HG03378 (cell line): Measurements from ENCODE around the gene RHOT2.

Source experiments
- ATAC-seq: cut with Tn5 transposase; IDR thresholded peaks from one replicate; pipeline ENCODE4 v1.9.1; 2021; ENCODE audit warnings: mild to moderate bottlenecking, moderate library complexity; ENCODE audit not compliant: unreplicated experiment

RHOT2 gene

DNA sequence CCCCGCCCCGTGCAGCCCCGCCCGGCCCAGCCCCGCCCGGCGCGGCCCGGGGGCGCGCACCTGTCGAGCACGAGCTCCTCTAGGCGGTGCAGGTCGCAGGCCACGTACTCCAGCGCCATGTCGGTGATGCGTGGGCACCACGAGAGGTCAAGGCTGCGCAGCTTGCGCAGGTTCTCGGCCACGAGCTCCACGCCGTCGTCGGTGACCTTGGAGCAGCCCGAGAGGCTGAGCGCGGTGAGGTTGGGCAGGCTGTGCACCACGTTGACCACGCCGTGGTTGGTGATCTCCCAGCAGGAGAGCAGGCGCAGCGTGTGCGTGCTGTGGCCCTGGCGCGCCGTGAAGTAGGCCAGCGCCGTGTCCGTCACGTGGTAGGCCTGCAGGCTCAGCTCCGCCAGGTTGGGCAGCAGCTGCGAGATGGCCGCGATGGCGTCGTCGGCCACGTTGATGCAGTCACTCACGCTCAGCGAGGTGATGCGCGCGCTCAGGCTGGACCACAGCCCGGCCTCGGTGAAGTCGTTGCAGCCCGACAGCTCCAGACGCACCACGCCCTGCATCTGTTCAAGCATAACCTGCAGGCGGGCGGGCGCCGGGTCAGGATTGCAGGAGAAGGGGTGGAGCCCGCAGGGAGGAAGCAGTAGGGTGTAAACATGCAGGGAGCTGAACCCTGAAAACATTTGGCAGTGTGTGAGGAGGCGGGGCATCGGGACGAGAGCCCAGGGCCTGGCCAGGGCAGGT is 27.6 kb downstream of the RHOT2 start:
- no peak for ATAC-seq

DNA sequence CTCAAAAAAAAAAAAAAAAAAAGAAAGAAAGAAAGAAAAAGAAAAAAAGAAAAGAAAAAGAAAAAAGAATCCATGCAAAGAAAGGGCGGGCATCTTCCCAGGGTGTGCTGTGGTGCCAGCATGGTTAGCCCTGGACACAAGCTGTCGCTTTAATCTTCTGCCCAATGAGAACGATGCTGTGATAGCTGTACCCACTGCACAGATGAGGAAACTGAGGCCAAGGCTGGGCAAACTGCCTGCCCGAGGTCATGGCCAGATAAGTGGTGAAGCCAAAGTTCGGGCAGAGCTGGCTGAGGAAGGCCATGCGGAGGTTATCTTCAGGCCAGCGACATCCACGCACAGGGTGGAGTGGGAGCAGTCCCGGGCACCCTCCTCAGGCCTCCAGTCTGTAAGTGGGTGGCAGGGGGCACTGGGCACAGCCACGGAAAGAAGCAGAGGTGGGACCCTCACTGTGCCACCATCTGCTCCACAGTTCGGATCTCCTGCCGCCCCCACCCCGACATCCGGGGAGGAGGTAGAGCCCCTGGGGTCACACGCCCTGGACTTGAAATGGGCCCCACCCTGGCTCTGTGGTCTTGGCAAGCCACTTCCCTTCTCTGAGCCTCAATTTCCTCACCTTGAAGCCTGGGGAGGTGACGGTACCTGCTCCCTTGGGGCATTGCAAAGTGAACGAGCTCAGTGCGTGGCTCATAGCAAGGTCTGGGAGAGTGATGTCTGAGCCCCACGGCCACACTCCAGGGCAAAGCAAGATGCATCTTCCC is 31.2 kb downstream of the RHOT2 start:
- ATAC-seq = no peak

DNA sequence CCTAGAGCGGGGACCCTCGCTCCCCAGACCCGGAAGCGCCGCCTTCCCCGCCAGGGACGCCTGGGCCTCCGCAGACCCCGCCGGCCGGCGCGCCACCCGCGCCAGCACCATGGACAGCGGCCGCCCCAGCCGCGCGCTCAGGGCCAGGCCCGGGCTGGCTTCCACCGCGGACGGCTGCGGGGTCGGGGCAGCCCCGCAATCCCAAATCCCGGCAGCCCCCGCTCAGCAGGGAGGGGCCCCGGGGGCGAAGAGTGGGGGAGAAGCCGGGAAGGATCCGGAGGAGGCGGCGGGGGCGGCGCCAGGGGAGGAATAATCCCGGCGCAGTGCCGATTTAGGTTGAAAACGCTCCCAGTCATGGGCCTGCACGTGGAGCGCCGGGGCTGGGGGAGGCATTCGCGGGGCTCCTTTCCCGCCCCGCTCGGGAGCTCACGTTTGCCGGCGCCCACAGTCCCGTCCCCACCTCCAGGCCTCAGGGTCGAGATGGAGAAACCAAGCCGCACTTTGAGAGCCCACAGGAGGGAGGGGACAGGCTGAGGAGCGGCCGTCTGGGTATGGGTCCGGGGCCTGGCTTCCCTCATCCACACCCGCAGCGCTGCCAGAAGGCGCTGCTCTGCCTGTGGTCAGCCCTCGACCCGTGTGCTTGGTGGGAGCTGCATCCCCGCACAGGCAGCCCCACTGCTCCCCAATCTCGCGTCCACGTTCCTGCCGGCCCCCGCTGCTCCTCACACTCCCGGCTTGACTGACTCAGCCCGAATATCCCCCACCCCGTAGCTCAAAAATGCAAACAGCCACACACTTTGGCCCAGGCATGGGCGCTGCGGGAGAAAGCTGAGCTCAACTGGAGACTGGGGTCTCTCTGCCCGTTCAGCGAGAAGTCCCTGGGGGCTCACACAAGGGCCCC is 33.0 kb downstream of the RHOT2 start:
- no peak for ATAC-seq

DNA sequence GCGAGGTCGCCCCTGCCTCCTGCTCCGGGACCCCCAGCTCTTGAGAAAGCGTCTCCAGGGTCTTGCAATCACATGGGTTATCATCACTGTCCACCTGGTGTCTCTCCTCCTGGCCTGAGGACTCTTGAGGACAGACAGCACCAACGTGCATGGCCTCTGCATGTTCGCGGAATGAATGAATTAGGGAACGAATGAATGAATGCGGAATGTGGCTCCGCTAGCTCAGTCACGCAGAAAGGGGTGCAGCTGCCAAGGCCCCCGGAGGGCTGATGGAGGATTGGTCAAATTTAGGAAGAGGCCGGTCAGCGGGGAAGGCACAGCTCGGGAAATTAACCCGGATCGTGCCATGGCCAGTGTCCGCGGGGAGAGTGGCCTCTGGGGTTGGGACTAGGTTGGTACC is 34.4 kb downstream of the RHOT2 start:
- no peak for ATAC-seq

DNA sequence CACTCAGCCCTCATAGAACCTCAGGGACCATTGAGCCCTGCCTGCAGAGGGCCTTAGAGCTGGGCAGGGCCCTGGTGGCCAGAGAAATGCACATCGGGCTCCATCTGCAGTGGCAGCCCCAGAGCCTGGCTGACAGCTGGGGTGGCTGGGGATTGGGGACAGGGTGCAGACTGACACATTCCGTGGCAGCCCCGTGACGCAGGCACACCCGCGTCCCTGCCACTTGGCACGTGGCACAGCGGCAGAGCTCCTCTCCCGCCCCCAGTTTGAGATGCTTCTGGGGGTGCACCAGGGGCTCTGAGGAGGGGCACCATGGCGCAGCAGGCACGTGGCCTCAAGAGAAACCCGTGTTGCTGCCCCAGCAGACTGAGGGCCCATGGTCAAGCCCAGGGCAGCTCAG is 35.5 kb downstream of the RHOT2 start:
- no peak for ATAC-seq

DNA sequence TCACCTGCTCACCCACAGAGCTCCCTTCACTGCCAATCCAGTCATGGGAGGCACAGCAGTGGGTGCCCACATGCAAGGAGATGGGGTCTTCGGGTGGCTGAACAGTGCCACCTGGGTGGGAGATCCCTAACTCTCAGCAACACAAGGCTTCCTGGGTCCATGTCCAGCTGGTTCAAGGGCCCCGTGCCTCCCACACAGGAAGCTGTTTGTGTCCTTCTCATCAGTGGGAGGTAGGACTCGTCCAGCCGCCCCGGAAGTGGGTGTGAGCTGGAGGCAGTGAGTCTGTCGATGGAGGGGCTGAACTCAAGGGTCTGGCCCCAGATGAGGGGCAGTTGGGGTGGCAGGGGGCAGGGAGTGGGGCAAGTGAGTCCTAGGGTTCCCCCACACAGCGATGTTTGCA is 36.1 kb downstream of the RHOT2 start:
- ATAC-seq = no peak

DNA sequence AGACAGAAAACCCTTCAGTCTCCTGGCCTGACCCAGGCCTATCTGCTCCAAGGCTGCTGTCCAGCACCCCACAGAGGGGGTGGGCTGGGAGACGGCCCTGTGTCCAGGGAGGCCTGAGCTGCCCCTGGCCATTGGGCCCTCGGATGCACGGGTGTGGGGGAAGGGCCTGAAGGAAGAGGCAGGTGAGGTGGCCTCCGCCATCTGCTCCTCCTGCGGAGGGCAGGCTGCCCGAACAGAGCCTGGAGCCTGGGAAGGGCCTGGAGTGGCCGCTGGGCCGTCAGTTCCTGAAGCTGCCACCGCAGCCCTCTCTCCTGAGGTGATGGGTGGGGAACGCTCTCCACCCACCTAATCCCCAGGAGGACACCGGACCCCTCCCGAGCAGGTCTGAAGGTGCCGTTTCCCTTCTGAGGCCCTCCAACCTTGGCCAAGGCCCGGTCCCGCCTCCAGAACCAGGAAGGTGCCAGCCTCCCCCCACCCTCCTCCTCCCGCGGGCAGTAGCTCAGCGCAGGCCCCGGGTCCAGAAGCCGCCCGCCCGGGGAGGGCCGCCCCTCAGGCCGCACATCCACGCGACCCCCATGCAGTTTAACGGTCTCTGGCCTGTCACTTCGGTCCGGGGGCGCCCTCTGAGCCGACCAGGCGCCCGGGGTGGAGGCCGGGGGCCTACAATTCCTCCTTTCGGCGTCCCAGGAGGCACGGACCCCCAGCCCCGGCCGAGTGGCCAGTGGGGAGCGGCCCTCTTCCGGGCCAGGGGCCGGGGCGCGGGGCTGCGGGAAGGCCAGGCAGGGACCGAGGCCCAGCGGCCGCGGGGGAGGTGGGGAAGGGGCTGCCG is 36.8 kb downstream of the RHOT2 start:
- ATAC-seq = no peak

DNA sequence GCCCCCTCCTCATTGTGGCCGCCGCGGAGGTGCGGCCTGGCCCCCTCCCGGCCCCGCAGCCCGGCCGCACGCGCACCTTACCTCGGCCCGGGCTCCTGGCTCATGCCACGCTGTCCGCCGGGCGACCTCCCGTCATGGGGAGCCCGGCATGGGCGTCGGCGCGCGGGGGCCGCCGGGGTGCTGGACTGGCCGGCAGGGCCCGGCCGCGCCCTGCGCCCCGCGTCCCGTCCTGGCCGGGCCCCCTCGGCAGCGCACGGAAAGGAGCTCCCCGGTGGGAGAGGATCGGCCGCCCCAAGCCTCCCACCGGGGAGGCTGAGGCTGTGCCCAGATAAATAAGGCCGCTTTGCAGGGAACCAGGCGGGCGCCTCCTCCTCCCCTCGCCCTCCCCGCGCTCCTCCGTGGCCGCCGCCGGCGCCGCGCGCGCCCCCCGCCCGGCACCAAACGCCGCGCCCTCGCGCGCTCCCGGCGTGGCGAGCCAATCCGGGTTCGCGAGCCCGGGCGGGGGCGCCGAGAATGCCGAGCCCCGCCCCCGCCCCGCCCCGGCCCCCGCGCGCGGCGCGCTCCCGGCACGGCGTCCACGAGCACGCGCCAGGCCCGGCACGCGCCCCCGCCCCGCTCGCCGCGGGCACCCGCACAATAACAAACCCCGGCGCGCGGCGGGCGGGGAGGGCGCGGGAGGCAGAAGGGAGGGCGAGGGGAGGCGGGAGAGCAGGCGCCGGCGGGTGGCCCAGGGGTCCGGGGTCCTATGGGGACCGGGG is 37.7 kb downstream of the RHOT2 start, which contains the start of gene FBXL16:
Gene FBXL16 (minus strand): TSS at position 371 of the 758 bp plus-strand sequence. CDS start 8,396 bp downstream, outside the sequence.
- no peak for ATAC-seq

DNA sequence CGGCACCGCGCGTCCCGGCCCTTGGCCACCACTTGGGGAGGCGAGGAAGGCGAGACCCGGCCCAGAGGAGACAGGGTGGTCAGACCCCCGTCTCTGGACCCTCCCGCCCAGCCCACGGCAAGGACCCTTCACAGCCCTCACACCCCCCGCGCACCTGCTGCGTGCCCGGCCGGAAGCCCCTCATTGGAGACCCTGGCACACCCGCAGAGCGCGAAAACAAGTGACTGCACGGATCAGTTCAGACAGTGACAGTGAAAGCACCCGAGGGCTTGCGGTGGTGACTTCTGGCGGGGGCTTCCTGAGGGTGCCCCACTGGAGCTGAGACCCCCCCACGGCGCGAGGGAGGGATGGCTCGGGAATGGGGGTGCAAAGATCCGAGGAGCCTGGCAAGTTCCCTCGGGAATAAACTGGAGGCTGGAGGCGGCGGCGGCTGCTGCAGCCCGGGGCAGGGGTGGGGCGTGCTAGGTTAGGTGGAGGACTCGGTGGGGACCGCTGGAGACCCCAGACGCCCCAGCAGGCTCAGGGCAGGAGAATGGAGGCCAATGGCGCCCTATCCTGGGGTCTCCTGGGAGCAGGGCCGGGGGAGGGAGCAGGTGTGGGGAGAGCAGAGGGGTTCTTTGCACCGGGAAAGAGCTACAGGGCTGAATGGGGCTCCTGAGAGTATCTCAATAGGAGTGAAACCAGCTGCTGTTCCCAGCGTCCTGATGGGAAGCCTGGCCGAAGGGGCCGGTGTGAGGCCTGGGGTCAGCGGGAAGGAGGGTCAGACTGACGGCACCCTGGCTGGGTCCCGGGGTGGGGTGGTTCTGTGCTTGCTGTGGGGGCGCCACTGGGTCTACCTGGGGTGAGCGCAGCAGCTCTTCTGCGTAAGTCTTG is 38.5 kb downstream of the RHOT2 start:
- no peak for ATAC-seq

DNA sequence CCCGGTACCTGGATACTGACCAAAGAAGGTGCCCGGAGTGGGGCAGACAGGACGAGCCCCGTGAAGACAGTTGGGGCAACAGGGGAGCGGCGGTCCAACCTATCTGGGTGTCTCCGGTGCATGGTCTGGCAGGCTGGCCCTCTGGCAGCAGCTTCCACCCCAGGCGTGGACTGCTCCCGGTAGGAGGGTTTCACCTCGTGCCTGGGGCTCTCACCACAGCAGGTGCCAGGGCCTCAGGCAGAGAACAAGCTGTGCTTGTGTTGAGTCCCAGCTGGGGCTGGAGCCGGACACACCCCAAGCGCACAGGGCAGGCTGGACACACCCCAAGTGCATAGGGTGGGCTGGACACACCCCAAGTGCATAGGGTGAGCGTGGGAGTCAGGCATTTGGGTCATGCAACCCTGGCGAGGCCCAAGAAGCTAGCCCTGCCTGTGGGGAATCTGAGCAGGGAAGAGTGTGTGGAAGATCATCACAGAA is 39.2 kb downstream of the RHOT2 start:
- ATAC-seq = no peak

DNA sequence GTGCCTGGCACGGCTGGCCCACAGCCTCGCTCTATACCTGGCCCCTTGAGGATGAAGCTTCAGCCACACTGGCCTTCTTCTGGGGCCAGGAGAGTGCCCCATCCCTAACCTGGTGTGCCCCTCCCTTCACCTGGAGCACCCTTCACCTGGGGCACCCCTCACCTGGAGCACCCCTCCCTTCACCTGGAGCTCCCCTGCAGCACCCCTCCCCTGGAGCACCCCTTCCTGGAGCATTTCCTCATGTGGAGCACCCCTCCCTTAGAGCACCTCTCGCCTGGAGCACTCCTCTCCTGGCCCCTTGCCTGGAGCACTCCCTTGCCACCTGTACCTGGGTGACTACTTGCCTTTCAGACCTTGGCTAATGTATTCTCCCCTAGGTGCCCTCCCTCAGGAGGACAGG is 40.1 kb downstream of the RHOT2 start:
- ATAC-seq = no peak

DNA sequence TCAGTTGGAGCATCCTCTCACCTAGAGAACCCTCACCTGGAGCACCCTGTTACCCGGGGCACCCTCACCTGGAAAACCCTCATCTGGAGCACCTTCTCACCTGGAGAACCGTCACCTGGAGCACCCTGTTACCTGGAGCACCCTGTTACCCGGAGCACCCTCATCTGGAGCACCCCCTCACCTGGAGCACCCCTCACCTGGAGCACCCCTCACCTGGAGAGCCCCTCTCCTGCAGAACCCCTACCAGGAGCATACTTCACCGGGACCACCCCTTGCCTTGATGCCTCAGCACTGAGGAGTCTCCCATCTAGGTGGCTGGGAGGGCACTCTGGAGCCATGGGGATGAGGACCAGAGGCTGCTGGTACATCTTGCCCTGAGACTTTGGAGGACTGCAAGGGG is 41.0 kb downstream of the RHOT2 start:
- ATAC-seq = no peak

DNA sequence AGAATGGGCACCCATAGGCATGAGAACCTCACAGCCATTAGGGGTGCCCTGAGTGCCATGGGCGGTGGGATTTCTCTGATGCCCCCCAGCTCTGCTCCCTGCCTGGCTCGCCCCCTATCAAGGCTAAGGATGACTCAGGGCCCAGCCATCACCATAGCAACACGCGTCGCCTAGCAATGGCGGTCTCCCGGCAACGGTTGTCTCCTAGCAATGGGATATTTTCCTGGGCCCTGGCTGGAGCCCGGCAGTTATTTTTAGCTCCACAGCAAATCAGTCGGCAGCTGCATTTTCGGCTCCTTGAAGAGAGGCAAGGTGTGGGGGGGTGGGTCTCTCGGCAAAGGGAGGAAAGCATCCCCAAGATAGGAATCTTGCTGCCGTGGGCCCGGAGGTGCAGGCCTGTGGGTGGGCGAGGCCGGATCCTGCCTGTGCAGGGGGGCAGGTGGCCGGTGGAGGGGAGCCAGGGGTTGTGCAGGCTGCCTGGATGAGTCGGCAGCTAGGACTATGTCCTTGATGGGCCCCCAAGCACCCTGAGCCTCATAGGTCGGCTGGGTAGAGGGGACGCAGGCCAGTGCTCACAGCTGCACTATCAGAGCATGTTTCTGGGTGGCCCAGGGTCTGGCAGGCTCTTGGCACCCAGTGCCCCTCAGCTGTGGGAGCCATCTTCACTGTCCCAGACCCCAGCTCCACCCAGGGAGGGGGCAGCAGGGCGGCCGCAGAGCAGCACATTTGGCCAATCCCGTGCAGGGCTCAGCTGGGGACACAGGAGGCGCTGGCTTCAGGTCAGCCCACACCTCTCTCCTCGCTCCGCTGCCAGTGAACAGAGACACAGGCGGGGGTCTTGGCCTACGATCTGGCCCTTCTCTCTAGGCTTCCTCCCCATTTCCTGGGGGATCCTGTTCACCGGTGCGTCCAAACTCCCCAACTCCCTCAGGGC is 41.9 kb downstream of the RHOT2 start:
- ATAC-seq = no peak

DNA sequence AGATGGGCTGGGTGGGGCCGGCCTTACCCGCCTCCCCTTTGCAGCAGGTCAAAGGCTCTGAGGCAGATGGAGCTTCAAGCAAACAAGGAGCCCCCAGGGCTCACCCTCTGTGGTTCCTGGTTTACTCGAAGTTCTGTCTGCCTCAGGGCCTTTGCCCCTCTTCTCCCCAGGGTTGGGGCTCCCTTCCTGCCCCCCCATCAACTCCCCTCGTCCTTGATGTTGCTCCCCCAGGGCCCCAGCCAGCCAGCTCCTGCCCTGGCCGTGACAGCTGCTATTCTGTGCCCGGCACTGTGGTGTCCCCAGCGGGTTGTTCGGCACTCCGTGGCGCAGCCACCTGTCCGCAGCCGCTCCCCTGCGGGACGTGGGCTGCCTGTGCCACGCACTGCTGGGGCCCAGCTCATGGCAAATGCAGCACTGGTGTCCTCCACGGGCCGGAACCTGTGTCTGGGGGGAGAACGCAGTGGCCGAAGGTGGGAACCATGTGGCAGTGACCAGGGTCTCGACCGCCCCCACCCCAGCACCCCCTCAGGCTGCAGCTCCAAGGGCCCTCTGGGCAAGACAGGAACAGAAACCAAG is 42.7 kb downstream of the RHOT2 start:
- no peak for ATAC-seq

DNA sequence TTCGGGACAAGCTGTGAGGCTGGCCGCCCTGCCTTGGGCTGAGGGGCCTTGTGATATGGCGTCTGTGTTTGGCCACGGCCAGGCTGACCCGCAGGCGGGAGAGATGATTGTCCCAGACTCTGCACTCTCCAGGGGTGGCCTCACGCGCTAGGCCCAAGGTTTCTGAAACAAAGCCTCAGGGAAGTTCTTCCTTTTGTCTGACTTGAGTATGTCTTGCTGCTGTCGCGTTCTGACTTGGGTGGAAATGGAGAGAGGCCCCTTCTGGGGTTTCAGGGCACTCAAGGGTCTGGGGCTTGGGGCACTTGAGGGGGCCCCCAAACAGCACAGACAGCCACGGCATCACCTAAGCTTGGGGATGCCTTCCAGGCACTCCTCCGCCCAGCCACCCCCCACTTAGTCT is 43.2 kb downstream of the RHOT2 start:
- ATAC-seq = no peak

DNA sequence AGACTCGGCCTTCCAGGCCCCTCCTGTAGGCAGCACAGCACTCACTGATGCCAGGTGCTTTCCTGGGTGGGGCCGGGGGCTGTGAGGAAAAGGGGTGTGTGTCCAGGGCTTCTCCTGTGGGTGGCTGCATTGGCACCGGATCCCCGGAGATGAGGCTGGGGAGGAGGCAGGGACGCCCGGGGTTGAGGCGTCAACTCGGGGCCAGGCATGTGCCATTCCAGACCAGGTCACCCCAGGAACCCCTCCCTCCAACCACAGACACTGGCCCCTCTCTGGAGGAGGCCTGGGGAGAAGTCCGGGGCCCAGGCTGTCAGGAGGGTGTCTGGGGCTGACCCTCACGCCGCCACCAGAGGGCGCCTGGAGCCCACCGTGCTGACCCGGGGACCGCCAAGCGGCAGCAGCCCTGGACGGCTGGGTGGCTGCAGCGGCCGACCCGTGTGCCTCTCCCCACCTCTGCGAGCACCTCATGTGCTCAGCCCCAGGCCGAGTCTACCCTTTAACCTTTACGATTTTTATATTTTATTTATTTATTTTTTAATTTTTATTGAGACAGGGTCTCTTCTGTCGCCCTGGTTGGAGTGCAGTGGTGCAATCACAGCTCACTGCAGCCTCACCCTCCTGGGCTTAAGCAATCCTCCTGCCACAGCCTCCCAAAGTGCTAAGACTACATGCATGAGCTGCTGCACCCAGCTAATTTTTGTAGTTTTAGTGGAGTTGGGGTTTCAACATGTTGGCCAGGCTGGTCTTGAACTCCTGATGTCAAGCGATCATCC is 43.8 kb downstream of the RHOT2 start:
- ATAC-seq = no peak
